RPMI7951 (cell line): Measurements from ENCODE around the gene MTHFD2L. TPM values are rescaled to one million over a fixed set of nuclear protein-coding genes. Genes with fewer than 3 reads are reported as not detected.
A peak's percentile ranks its signal among the peaks of the same experiment; 100 is the strongest.

ENCODE experiments used
- DNase-seq: peaks from one replicate; pipeline ENCODE4 v3.0.0-alpha.2; 2012; ENCODE audit warnings: low read depth
- total RNA-seq: library from RNA; depleted of rRNA; stranded (reverse); fragments of >200 nt; shearing (Covaris generic); gene quantifications from 2 replicates; pipeline ENCODE4 v1.2.3, GENCODE V29; 2014

The MTHFD2L gene
- total RNA-seq, 1 experiment from 2014 or later = 11.9 TPM

DNA sequence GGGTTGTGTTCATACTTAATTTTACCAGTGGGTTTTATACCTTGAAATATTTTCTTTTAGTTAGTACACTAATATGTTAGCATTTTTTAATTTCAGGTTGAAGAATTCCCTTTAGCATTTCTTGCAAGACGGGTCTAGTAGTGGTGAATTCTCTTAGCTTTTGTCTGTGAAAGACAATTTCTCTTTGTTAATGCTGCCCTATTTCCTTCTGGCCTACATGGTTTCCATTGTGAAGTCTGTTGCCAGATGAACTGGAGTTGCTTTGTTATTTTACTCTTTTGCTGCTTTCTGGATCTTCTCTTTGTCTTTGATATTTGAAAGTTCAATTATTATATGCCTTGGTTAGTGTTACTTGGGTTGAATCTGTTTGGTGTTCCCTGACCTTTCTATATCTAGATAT is 25.0 kb upstream of the MTHFD2L start:
- no peak for DNase-seq

DNA sequence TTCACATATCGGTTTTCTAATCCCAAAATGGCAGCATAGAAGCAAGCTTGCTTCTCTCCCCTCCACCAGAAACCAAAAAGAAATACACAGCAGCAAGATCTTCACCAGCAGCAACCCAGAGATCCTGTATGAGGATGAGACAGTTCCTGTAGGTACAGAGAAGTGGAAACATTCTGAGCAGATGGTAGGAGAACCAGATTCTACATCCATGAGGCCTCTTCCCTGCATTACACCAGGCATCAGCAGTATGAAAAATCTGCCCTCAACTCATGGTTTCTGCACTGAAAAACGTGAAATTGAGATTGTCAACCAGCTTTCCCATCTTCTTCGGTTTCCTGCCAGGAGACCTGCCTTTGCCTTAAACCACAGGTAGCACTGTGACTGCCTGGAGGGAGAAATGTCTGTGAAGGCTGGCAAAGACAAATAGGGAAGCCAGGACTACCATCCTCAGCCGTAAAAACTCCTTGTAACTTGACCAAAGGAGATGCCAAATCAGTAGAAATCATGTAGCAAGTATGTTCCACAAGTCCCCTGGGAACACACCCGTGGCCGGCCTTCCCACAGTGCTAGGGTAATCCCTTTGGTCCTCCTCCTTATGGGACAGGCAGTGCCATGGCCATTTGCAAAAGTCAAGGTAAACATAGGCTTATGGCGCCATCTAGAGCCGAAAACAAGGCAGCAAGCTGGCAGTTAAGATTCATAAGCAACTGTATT is 24.0 kb upstream of the MTHFD2L start:
- peak; percentile 82 for DNase-seq

DNA sequence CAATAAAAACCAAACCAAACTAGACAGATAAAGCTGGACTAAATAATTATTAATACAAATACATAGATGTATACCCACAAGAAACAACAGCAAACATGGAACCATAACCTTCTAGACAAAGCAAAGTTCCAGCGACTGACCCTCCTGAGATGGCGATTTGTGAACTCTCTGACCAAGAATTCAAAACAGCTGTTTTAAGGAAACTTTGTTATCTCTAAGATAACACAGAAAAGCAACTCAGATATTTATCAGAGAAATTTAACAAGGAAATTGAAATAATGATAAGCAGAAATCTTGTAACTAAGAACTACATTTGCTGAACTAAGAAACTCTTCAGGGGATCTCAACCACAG is 23.4 kb upstream of the MTHFD2L start:
- no peak for DNase-seq

DNA sequence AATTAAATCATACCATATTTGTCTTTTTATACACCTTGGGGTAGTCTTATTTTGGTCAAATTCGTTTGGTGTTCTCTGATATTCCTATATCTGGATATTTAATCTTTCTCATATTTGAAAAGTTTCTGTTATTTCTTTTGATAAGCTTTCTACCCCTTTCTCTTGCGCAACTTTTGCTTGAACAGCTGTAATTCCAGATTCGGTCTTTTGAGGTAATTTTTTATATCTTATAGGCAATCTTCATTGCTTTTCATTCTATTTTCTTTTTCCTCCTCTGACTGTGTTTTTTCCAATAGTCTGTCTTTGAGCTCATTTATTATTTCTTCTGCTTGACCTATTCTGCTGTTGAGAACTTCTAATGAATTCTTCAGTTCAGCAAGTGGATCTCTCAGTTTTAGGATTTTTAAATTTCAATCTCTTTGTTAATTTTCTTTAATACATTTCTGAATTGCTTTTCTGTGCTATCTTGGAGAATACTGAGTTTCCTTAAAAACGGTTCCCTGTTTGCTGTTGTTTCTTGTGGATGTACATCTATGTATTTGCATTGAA is 11.3 kb upstream of the MTHFD2L start:
- DNase-seq = no peak

DNA sequence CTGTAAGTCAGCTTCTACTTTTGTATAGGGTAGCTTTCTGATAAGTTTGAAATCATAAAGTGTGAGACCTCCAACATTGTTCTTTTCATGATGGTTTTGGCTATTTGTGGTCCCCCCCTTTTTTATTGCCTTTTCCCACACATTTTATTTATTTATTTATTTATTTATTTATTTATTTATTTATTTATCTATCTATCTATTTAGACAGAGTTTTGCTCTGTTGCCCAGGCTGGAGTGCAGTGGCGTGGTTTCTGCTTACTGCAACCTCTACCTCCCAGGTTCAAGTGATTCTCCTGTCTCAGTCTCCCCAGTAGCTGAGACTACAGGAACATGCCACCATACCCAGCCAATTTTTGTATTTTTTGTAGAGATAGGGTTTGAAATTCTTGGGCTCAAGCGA is 9.7 kb upstream of the MTHFD2L start:
- DNase-seq = no peak

DNA sequence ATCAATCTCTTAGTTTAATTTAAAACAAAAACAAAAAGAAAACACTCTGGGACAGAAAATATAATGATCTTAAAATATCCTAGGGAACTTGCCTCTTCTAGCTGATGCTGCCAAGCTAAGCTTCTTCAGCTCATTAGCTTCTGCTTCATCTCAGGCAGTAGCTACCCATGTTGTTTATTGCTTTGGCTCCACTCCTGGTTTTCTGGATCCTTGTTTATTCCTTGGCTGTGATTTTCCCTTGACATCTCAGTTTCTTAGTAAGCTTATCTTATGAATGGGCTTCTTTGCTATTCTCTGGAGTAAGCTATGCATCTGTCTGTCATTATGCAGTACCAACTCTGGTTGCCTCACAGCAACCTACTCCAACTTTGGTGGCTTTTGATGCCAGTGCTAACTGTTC is 5.1 kb upstream of the MTHFD2L start:
- DNase-seq = no peak

DNA sequence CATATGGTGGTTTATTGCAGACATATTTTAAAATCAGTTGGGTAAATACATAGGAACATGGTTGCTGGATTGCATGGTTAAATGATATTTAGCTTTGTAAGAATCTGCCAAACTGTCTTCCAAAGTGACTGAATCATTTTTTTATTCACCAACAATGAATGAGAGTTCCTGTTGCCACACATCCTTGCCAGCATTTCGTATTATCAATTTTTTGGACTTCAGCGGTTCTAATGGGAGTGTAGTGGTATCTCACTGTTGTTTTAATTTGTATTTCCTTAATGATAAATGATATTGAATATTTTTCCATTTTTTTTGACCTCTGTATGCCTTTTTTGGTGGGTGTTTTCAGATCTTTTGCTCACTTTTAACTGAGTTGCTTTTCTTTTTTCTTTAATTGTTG is 1.4 kb upstream of the MTHFD2L start:
- no peak for DNase-seq

DNA sequence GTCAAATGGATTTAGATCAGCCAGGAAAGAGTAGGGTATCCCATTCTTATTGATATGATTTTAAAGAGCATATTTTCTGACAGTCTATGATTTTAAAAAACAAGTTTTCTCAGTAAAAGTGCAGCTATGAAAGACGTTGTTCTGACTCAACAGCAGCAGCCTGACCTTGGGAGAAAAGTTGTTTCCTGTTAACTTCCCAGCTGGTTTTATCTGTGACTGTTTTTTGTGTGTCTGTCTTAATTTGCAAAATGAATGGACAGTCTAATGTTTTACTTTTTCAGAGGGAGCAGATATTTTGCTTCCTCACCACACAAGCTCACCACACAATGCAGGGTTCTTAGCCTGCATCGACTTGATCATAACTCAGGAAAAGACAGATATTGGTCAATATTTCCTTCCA is 764 bp upstream of the MTHFD2L start:
- DNase-seq = peak; percentile 38

DNA sequence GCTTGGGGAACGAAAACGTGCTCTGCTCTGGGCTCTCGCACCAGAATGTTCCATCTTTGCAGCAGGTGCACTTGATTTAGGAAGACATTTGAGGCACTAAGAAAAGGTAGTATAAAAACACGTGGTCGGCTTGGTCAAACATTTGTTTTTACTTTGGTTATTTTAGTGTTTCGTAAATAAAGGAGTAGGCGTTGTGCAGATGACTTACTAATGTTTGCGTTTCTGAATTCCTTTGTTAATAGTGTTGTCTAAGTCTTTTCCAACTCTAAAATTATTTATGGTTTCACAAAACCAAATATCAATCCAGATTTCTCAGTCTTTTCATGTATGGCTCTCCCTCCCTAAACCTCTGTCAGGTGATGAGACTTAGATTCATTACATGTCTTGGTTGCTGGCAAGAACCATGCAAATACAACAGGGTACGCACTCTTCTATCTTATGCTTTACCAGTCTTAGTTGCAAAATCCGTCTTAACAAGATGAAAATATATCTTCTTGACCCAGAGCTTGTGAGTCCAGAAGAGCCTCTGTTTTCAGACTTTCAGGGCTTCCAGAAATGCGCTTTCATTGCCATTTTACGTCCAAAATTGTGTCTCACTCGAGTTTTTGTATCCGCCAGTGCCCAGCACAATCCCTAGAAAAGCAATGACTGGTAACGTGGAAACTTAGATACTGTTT is 686 bp downstream of the MTHFD2L start:
- DNase-seq = no peak

DNA sequence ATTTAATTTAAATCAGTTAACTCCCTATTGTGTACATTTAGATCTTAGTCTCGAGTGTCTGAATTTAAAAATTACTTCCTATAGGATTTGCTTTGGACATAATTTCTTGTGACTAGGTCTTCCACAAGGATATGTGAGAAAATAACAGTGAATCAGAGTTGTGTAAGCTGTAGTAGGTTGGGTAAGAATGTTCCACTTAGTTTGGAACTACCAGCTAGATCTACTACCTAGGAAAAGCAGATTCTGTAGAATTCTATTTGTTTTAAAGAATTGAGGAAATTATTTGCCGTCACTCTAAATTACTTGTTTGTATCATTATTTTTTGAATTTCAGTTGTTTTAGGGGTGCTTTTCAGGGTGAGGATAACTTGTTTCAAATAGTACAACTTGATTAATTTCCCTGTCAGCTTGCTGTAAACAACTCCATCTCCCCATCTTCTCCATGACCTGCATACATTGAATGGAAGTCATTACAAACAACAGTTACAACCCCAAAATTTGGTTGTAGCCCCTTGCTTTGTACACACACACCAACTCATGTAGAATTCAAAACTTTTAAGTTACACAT is 1.3 kb downstream of the MTHFD2L start:
- DNase-seq = peak; percentile 10

DNA sequence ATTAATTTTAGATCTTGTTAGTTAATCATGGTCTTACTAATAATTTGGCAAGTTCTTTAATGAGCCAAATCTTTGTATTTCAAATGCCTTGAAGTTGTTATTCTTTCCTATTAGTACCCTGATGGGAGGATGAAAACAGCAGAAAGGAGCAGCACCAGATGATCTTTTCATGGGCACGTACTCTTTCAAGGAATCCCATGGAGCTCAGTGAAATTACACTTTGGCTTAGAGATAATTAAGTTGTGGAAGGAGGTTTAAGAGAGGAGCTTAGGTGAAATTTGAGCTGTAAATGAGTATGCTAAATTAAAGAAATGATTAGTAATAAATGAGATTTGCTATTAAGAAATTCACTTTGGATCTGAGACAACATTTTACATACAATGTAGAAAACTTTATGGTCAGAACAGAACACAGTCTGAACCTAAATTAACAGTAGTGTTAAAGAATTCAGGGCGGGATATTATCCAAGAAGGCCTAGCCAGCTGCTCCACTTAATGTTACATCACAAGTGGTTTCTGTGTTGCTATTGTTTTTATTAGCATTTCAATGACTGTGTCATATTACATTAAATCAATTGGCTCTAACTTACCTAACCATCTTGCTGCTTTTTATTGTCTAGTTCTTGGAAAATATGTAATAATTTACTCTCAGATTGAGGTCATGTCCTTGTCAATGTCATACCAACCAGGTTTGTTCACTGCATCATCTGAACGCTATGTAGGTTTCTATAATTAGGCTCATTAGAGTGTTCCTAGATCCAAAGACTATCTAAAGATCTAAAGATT is 3.9 kb downstream of the MTHFD2L start:
- no peak for DNase-seq

DNA sequence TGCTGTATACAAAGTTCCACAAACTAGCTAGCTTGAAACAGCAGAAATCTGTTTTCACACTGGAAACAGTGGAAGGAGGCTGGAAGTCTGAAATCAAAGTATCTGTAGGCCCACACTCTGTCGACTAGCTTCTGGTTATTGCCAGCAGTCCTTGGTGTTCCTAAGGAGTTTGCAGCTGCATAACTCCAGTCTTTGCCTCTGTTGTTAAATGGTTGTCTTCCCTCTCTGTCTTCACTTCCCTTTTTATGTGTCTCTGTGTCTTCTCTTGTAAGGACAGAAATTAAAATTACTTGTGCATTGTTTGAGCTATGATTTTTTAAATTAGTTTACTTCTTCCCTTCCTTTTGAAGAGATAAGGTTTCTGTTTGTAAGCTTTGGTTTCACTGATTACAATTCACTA is 8.2 kb downstream of the MTHFD2L start:
- DNase-seq = no peak

DNA sequence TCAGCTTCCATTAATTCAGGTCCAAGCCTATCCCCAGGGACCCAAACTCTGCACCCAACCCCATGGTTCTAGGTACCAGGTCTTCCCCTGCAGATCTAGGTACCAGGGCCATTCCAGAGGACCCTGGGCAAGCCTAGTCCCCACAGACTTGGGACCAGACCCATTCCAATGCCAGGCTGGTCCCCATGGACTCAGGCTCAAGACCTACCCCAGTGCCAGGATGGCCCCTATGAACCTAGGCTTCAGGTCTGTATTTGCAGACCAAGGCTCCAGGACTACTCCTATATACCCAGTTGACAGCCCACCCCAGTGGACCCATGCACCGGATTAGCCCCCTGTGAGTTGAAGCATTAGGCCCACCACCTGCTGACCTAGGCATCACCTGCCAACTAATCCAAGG is 8.9 kb downstream of the MTHFD2L start:
- DNase-seq = no peak

DNA sequence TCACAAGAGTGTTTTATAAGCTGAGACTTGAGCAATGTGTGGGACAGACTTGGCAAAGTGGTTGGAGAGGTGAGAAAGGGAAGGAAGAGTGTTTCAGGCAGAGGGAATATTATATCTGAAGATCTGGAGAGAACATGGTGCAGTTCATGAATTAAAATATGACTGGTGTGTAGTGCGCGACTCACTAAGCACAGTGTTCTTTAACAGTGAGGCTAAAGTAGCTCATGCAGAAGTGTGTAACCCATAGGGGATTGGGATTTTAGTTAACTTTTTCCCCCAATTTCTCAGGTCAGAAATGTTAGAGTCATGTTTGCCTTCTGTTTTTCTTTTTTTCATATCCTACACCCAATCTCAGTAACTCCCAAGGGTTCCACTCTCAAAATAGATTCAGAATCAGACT is 9.7 kb downstream of the MTHFD2L start:
- DNase-seq = no peak

DNA sequence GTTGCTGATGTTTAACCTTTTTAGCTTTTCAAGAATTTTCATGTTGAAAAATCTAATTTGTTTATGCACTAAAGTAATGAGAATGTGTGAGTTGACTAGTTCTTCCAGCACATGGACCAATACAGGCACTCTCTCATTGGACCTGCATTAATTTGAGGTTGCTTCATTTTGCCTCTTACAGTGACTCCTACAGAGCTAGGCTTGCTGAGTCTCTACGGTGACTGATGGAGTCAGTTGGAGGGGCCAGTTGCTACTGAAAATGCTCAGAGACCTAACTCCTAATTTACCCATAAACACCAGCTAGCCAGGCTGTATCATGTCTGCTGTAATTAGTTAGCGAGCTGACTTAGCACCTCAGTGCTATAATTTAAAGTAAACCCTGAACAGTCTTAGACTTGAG is 10.9 kb downstream of the MTHFD2L start:
- DNase-seq = no peak

DNA sequence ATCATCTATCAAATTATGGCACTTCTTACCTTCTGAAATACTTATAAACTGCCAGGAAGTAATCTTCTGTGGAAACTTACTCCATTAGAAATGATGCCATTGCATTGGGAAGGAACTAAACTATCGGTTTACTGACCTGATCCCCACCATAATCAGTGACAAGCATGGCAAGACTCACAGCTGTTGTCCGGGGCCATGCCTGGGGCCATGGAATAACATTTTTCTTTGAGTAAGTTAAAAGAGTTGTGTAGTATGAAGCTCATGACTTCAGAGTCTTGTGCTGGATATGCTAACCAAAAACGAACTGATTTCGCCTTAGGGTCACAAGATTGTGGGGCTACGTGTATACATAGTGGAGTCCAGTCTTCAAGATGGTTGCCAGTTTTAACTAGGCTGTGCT is 15.4 kb downstream of the MTHFD2L start:
- no peak for DNase-seq

DNA sequence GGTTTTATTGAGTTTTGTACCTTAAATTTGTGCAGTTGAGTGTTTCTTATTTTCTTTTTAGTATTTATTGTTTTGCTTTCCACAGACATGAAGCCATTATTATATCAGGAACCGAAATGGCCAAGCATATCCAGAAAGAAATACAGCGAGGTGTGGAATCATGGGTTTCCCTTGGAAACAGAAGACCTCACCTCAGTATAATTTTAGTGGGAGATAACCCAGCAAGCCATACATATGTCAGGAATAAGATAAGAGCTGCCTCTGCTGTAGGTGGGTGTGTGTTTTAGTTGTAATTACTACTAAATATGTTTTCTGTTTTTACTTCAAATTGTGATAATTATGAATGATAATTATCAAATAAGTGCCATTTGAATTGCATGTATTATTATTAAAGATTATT is 16.5 kb downstream of the MTHFD2L start:
- no peak for DNase-seq

DNA sequence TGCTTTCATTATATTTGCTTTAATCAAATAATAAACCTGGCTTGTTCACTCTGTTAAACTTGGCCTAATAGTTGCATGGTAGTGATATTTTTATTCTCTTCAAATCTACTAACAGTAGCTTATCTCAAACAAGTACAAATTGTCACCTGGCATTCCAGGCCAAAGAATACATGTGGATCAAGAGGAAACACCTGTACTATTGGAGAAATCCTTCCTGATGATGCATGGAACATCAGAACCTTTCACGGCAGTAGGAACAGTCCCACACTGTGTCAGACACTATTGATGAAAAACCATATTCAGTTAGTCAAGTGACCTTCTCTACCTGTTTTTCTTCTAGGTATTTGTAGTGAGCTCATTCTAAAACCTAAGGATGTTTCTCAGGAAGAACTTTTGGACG is 17.0 kb downstream of the MTHFD2L start:
- DNase-seq = no peak

DNA sequence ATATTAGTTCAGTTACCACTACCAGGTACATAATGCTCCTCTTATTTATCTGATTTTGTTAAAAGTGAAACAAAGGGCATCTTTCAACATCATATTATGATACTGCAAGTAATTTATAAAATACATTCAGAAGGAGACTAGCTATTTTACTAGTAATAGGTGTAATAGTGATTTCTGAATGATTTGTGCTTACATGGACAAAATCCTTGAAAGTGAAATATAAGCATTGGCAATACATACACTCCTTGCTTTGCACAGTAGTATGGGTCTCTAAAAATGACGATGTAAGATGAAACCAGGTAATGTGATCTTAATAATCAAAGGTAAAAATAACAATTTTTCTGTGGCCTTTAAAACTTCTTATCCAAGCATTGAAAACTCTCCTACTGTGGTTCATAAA is 17.5 kb downstream of the MTHFD2L start:
- no peak for DNase-seq

DNA sequence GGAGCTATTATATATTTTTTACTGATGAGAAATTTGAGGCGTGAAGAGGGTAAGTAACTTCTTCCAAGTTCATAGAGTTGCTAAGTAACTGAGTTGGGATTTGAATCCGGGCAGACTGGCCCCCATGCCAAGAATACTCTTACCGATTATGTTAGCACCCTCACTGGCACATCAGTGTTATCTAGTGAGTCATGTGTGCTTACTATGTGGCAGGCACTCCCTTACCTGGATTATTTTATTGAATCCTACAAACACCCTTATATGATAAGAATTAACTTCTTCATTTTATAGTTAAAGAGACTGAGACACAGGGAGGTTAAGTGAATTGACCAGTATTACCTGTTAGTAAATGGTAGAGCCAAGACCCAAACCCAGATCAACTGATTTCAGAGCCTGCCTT is 20.9 kb downstream of the MTHFD2L start:
- DNase-seq = no peak

DNA sequence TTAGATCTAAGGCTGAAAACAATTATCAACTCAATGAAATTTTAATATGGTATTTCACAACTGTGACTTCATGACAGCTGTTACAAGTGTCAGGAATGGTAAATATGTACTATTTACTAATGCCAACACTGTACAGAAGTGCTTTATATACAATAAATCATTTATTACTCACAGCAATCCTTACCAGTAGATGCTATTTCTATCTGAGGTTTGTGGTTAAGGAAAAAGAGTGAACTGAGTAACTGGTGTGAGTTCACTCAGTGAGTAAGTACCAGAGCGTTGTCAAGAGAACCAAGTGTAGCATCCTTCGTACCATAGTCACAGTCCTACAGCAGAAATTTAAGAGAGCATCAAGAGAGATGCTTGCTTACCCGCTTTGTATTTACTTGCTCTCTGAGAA is 23.3 kb downstream of the MTHFD2L start:
- DNase-seq = peak; percentile 49

DNA sequence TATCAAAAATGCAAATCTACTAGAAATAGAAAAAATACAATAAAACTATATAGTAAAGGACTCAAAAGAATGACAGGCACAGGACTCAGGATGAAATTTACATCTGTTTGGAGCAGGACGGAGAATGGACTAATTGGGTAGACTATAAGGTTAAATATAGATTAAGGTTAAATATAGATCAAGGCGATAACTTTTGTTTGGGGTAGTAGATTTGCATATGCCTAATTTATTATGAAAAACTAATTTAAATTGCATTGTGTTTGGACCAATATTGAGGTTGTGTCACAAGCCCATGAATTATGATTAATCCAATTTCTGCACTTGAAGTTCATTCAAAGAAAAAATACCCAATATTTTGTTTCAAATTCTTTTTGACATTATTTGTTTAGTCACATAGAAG is 31.0 kb downstream of the MTHFD2L start:
- DNase-seq = no peak
